SK-N-SH (cell line): ENCODE measurements around the gene SLC24A5.
A peak's percentile ranks its signal among the peaks of the same experiment; 100 is the strongest.

Source experiments
- CTCF ChIP-seq: fragments of 200-600 bp; sonication (generic); IDR thresholded peaks from 2 replicates; pipeline ENCODE4 v1.6.1; 2017; ENCODE audit warnings: antibody characterized with exemption, mild to moderate bottlenecking, moderate library complexity
- NFIC ChIP-seq: IDR thresholded peaks from 2 replicates; pipeline ENCODE4 v1.4.0; 2012; ENCODE audit warnings: borderline replicate concordance
- POLR2AphosphoS5 ChIP-seq: IDR thresholded peaks from 2 replicates; pipeline ENCODE4 v1.6.1; 2012; ENCODE audit warnings: low read depth, low read length
- REST ChIP-seq: IDR thresholded peaks from 2 replicates; pipeline ENCODE4 v1.6.1; 2012; ENCODE audit warnings: mild to moderate bottlenecking, low read depth, low read length, moderate library complexity
- SIN3A ChIP-seq: IDR thresholded peaks from 2 replicates; pipeline ENCODE4 v1.6.1; 2012; ENCODE audit warnings: low read depth, mild to moderate bottlenecking, low read length, moderate library complexity, borderline replicate concordance
- TAF1 ChIP-seq: IDR thresholded peaks from 2 replicates; pipeline ENCODE4 v1.6.1; 2012; ENCODE audit warnings: low read depth, mild to moderate bottlenecking, low read length, moderate library complexity, borderline replicate concordance
- ZBTB33 ChIP-seq: IDR thresholded peaks from 2 replicates; pipeline ENCODE4 v1.4.0; 2012; ENCODE audit warnings: low read depth, borderline replicate concordance

GRCh38 chr15:48176112-48176511 is 55.3 kb downstream of the SLC24A5 start:
- TF ChIP-seq REST = no peak
- no peak for TF ChIP-seq CTCF
- TF ChIP-seq POLR2AphosphoS5 = no peak
- no peak for TF ChIP-seq TAF1
- TF ChIP-seq SIN3A = no peak
- 0 out of 2 replicates have a peak, but pooled peaks have one; percentile 40 for TF ChIP-seq NFIC
- TF ChIP-seq ZBTB33 = no peak
